K562 (cell line): ENCODE measurements around the gene NACAD.

Source experiments
- BCOR ChIP-seq: fragments of 450-650 bp; IDR thresholded peaks from 2 replicates; pipeline ENCODE4 v1.6.1; 2016
- FOXP1 ChIP-seq: sonication (generic); formaldehyde crosslinking; IDR thresholded peaks from 2 replicates; pipeline ENCODE4 v1.8.0; 2022; ENCODE audit warnings: mild to moderate bottlenecking, missing genetic modification reagents
- HNRNPL ChIP-seq: fragments of 200-400 bp; formaldehyde crosslinking; IDR thresholded peaks from 2 replicates; pipeline ENCODE4 v1.6.1; 2017; ENCODE audit warnings: low read depth, mild to moderate bottlenecking, low read length
- L3MBTL2 ChIP-seq: fragments of 450-650 bp; IDR thresholded peaks from 2 replicates; pipeline ENCODE4 v1.6.1; 2016; ENCODE audit warnings: mild to moderate bottlenecking, moderate library complexity
- NCOA2 ChIP-seq, 2 experiments: fragments of 450-650 bp; IDR thresholded peaks; 2 replicates each; pipeline ENCODE4 v1.6.1; 2018; ENCODE audit warnings: mild to moderate bottlenecking in 2 of 2, moderate library complexity in 1 of 2; ENCODE audit not compliant: partially characterized antibody in 2 of 2
- NFYB ChIP-seq: IDR thresholded peaks from 2 replicates; pipeline ENCODE4 v1.6.1; 2011; ENCODE audit warnings: mild to moderate bottlenecking, moderate library complexity; ENCODE audit not compliant: insufficient read length; ENCODE audit errors: extremely low read depth
- NR2F6 ChIP-seq: fragments of 450-650 bp; formaldehyde crosslinking; IDR thresholded peaks from 2 replicates; pipeline ENCODE4 v1.4.0; 2020; ENCODE audit warnings: mild to moderate bottlenecking
- PATZ1 ChIP-seq: fragments of 250-450 bp; sonication (Bioruptor Pico); IDR thresholded peaks from 2 replicates; pipeline ENCODE4 v1.5.0; 2020; ENCODE audit warnings: mild to moderate bottlenecking, borderline replicate concordance
- SMAD3 ChIP-seq: fragments of 450-650 bp; formaldehyde crosslinking; conservative IDR thresholded peaks from 2 replicates; pipeline ENCODE4 v1.4.0; 2020; ENCODE audit warnings: mild to moderate bottlenecking
- SREBF1 ChIP-seq: fragments of 150-350 bp; IDR thresholded peaks from 2 replicates; pipeline ENCODE4 v1.6.1; 2014; ENCODE audit warnings: antibody characterized with exemption, low read depth, low read length, borderline replicate concordance
- YY1 ChIP-seq, 3 experiments: IDR thresholded peaks; 2 replicates each; pipeline ENCODE4 v1.6.1; 2011; ENCODE audit warnings: low read length in 2 of 3, mild to moderate bottlenecking in 2 of 3, moderate library complexity in 2 of 3, borderline replicate concordance in 1 of 3, control low read depth in 1 of 3, low read depth in 1 of 3; ENCODE audit not compliant: insufficient read depth in 3 of 3, insufficient replicate concordance in 2 of 3, control insufficient read depth in 1 of 3, insufficient read length in 1 of 3; ENCODE audit errors: extremely low read depth in 1 of 3
- ZNF239 ChIP-seq: fragments of 250-450 bp; sonication (Bioruptor Pico); IDR thresholded peaks from 2 replicates; pipeline ENCODE4 v1.4.0; 2020; ENCODE audit warnings: mild to moderate bottlenecking
- TF ChIP-seq, protein P1 (sequence below), 2 experiments: fragments of 450-650 bp; formaldehyde crosslinking in 1 of 2; IDR thresholded peaks; 2 replicates each; pipeline versions ENCODE4 v1.4.0 to v1.6.1; 2014 to 2020; ENCODE audit warnings: mild to moderate bottlenecking in 2 of 2, borderline replicate concordance in 1 of 2, low read depth in 1 of 2

GRCh38 chr7:45073786-45074527 is 14.8 kb downstream of the NACAD start:
- TF ChIP-seq PATZ1 (no peak), NFYB (no peak), ZNF239 (CRISPR knock-in tag) (no peak), BCOR (no peak), YY1 (IDR thresholded peaks at IDR 0.05; ENCODE audit: borderline replicate concordance in 1 of 3, control insufficient read depth in 1 of 3, extremely low read depth in 1 of 3, insufficient read depth in 3 of 3, insufficient read length in 1 of 3, insufficient replicate concordance in 2 of 3, low read depth in 1 of 3, low read length in 2 of 3) (no peak), SMAD3 (CRISPR knock-in tag) (no peak), NR2F6 (no peak), SREBF1 (no peak), L3MBTL2 (no peak), FOXP1 (CRISPR knock-in tag) (no peak), NCOA2 (IDR thresholded peaks at IDR 0.05; ENCODE audit: partially characterized antibody in 2 of 2) (no peak), HNRNPL (no peak)
- TF ChIP-seq, protein P1, sequence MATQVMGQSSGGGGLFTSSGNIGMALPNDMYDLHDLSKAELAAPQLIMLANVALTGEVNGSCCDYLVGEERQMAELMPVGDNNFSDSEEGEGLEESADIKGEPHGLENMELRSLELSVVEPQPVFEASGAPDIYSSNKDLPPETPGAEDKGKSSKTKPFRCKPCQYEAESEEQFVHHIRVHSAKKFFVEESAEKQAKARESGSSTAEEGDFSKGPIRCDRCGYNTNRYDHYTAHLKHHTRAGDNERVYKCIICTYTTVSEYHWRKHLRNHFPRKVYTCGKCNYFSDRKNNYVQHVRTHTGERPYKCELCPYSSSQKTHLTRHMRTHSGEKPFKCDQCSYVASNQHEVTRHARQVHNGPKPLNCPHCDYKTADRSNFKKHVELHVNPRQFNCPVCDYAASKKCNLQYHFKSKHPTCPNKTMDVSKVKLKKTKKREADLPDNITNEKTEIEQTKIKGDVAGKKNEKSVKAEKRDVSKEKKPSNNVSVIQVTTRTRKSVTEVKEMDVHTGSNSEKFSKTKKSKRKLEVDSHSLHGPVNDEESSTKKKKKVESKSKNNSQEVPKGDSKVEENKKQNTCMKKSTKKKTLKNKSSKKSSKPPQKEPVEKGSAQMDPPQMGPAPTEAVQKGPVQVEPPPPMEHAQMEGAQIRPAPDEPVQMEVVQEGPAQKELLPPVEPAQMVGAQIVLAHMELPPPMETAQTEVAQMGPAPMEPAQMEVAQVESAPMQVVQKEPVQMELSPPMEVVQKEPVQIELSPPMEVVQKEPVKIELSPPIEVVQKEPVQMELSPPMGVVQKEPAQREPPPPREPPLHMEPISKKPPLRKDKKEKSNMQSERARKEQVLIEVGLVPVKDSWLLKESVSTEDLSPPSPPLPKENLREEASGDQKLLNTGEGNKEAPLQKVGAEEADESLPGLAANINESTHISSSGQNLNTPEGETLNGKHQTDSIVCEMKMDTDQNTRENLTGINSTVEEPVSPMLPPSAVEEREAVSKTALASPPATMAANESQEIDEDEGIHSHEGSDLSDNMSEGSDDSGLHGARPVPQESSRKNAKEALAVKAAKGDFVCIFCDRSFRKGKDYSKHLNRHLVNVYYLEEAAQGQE (IDR thresholded peaks at IDR 0.05; ENCODE audit: borderline replicate concordance): no peak
- TF ChIP-seq, protein P1 (CRISPR knock-in tag; IDR thresholded peaks at IDR 0.05; ENCODE audit: low read depth): no peak
